Renal cortical epithelial cell (primary cell): Measurements from ENCODE around the gene DAPK2. TPM values are rescaled to one million over a fixed set of nuclear protein-coding genes. Genes with fewer than 3 reads are reported as not detected.
"Not testable (repeated sequence)": the region's sequence is repeated elsewhere in the genome, so short reads cannot be mapped to it uniquely, and the experiment has no call there.

Source experiments
- DNase-seq: peaks from one replicate; pipeline ENCODE4 v3.0.0-alpha.2; 2011; ENCODE audit warnings: low read depth
- total RNA-seq: library from RNA; depleted of rRNA; stranded (reverse); fragments of >200 nt; gene quantifications from 2 replicates; pipeline ENCODE4 v1.2.3, GENCODE V29; 2014

The DAPK2 gene
- total RNA-seq, 1 donor from 2014 or later: 0.94 TPM

DNA sequence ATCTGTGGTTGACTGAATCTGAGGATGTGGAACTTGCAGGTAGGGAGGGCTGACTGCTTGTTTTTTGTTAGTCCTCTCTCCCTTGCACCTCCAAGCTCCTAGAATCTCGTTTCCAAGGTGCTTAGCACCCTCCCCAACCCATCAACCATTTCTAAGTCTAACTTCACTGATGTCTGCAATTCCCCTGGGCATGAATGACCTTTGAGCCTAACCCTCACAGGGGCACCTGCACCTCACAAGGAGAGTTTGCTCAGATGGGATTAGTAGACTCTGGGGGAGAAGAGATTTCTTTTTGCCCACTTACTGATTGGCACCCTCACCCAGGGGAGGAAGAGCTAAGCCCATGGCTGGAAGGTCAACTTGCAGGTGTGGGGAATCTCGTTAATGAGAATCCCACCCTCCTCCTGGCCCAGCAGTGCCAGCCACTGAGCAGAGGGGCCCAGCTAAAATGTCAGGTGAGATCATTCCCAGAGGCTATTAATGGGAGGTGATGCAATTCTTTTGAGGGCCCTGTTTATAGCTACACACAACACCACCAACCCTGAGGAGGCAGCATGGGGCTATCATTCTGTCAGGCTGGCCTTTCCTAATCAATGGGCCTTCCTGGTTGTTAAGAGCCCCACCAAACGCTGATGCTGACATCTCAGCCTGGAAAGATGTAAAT lies 130.9 kb downstream of the DAPK2 start:
- peak; percentile 16 for DNase-seq

- no peak for DNase-seq
These were observed 132.4 kb downstream of the DAPK2 start for GRCh38 chr15:63913786-63914315.

DNA sequence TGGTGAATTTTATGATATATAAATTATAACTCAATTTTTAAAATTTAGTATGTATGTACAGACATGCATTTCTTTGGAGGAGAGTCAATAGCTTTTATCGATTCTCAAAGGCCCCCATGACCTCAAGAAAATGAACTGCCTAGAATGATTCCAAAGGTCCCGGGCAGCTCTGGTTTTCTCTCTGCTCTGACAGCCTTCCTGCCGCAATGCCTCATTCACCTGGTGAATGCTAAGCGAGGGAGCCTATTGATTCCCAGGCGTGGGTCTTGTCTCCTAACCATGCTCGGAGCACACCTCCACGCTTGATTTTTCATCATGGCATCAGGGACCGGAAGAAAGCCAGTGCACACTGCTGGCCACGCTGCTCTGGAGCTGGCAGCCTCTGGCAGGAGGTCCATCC lies 132.9 kb downstream of the DAPK2 start:
- DNase-seq: no peak

DNA sequence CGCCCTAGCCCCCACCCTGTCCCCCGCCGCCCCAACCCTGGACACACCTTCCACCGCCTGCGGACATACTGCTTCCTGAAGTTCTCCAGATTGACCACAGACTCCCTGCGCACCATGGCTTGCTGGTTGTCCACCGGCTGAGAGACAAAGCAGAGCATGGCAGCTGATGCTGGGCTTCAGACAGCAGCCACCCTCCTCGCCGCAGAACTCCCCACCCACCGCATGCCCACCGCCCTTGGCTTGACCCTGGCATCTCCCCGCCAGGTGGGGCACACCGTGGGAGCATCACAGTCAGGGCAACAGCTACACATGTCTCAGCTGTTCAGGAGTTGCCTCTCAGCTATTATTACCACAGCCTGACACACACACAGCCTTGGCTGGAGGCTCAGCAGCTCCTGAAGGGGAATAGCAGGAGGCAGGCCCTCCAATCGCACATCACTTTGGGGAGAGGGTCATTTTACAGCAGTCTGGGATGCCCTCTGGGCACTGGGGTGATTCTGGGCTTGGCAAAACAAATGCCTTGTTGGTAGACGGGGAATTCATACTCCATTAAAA lies 134.1 kb downstream of the DAPK2 start:
- no peak for DNase-seq

- DNase-seq: no peak
These were observed 135.1 kb downstream of the DAPK2 start for GRCh38 chr15:63911160-63911559.

GRCh38 chr15:63909819-63910437 lies 136.4 kb downstream of the DAPK2 start:
- DNase-seq: peak; percentile 65

- DNase-seq: no peak
These were observed 137.3 kb downstream of the DAPK2 start for GRCh38 chr15:63908991-63909390.

DNA sequence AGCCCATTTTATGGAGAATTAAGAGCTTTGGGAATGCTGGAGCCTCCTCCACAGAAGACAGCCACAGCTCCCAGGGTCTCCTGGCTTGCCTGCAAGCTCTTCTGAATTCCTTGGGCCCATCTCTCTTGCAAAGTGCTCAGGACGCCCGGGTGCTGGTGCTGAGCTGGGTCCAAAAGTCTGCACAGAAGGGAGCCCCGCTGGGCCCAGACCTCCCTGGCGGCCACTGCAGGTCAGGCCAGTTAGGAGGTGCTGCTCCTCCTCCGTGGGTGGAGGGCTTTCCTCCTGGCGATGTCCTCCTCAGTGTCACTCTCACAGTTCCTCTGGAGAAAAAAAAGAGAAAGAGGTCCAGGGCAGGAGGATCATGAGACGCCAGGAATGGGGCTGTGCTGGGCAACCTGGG lies 138.0 kb downstream of the DAPK2 start:
- no peak for DNase-seq

DNA sequence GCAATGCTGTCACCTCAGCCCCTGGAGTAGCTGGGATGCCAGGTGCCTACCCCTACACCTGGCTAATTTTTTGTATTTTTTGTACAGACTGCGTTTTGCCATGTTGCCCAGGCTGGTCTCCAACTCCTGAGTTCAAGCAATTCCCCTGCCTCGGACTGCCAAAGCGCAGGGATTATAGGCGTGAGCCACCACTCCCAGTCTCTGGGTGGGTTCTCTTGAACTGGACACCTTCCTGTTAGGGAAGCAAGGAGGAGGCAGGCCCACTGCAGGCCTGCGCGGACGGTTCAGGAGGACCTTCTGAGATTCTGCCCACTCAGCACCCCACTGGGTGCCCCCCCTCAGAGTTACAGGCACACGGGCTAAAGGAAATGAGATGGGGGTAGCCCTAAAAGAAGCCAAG lies 138.8 kb downstream of the DAPK2 start:
- no peak for DNase-seq

GRCh38 chr15:63906266-63906584 lies 140.1 kb downstream of the DAPK2 start:
- DNase-seq: no peak

- DNase-seq: no peak
These were observed 140.6 kb downstream of the DAPK2 start for GRCh38 chr15:63905558-63906265.

DNA sequence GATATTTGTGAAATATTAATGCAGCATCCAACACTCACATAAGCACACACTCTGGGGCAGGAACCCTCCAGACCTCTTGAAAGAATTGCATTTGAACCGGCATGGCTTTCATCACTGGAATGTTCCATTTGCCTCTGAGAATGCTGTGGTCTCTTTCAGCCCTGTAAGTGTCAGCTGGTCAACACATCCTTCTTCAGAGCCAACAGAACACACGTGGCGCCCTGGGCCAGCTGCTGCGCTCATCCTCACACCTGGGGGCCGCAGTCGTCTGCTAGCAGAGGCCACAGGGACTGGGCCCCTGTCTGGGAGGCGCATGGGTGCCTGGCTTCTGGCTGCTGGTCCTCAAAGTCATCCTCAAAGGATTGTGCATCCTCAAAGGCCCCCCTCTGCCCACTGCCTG lies 141.2 kb downstream of the DAPK2 start:
- DNase-seq: no peak

- DNase-seq: no peak
These were observed 142.2 kb downstream of the DAPK2 start for GRCh38 chr15:63904042-63904441.

DNA sequence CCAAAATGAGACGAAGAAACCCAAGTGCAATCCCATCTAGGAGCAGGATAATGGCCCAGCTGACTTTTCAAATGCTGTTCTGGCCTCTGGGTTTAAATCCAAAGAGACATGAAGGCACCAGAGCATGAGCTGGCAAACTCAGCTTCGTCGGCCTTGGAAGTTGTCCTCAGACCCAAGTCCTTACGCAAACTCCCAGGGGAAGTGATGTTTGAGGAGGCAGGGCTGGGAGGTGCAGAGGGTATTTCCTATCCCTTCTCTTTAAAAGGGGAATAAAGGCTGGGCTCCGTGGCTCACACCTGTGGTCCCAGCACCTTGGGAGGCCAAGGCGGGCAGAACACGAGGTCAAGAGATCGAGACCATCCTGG lies 143.6 kb downstream of the DAPK2 start:
- DNase-seq: no peak

DNA sequence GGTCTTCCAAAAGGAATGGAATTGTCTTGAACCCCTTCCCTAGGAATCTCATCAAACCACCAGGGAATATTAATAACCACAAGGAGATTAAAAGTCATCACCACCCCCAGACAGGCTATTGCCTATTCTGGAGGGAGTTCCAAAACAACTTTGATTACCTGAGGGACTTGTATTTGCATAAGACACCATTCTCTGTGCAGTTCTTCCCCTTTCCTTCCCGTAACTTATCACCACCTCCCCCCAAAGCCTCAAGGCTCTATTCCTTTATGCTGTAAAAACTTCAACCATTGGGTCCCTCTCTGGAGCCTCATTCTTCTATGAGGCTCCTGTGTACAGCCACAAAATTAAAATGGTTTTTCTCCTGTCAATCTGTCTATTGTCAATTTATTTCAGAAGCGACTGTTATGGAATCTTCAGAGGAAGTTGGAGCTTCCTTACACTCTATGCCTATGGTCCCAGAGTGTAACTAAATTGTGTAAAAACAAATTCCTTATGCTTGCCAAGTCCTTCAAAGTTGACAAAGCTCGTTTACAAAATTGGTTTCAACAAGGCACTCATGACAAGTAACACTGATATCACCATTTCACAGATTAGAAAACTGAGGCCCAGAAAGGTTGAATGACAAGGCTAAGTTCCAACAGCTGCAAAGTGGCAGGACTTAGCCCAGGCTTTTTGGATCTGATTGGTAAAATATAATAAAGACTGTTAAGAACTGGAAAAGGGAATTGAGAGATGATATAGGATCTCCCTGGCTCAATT lies 144.2 kb downstream of the DAPK2 start:
- DNase-seq: no peak

DNA sequence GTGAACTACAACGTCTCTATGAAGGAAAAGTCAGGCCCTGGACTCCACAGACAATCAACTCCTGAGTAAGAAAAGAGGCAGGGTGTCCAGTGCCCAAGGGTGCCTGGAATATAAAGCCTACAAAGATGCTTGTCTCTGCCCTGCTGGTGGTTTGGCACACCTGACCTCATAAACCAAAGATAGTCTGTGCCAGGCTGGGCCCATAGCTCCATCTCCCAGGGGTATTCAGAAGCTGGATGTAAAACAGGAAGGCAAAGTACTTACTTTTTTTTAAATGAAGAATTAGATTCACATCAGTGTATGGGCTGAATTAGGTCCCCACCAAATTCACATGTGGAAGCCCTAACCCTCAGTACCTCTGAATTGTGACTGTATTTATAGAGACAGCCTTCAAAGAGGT lies 146.0 kb downstream of the DAPK2 start:
- DNase-seq: no peak

DNA sequence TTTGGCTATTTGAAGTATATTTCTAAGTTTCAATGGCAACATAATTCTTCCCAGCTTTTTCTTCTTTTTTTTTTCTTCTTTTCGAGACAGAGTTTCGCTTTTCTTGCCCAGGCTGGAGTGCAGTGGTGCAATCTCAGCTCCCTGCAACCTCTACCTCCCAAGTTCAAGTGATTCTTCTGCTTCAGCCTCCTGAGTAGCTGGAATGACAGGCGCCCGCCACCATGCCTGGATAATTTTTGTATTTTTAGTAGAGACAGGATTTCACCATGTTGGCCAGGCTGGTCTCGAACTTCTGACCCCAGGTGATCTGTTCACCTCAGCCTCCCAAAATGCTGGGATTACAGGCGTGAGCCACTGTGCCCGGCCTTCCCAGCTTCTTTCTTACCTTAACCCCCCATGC lies 146.7 kb downstream of the DAPK2 start:
- not testable (repeated sequence) for DNase-seq

DNA sequence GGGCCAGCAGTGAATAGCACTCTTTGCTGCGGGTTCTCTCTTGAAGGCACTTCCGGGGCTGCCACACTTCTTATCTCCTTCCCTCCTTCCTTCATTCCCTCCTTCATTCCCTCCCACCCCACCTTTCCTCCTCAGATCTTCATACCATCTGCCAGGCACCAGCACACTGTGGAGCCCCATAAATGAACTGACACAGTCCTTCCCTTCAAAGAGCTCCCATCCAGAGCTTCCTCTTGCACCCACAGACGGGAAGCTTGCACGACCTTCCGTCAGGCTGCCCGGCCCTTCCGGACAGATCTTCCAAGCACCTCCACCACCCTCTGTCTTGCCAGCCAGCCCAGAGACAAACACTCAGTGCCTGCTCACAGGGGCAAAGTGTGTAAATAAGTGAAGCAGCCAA lies 147.1 kb downstream of the DAPK2 start:
- no peak for DNase-seq

DNA sequence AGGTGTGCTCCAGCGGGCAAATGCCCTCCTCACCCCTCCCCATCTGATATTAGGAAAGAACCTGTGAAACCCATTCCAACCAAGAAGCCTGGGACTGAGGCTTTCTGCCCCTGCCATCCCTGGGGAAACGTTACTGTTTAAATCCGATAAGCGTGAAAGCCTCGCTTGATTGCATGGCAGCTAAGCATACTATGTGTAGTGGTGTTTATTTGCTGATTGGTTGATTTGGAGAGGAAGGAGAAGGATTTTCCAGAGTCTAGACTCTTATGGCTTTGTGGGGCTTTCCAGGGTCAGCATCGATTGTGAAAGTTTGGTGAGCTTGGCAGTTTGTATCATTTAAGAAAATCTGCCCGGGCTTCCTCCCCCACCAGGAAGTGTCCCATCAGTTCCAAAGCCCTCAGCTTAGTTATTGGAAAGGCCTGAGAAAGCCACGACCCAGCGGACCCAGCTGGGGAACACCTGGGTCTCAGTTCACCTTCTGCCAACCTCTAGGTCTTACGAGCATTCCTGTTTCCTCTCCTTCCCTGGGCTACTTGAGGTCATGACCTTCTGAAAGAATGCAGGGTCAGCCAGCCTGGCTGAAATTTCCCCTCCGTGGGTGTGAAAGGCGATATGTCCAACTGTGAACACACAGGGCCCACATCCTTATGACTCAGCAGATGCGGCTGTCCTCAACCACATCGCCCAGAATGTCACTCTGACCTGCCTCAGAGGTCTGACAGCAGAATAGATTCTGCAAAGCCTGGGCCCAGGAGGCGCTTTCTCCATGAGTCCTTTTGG lies 149.8 kb downstream of the DAPK2 start:
- peak; percentile 82 for DNase-seq

GRCh38 chr15:63895787-63896218 lies 150.5 kb downstream of the DAPK2 start:
- DNase-seq: no peak

GRCh38 chr15:63895194-63895593 lies 151.1 kb downstream of the DAPK2 start:
- DNase-seq: no peak

- DNase-seq: no peak
These were observed 151.7 kb downstream of the DAPK2 start for GRCh38 chr15:63894662-63894949.
